ENCODE results near the gene LPP.

DNA sequence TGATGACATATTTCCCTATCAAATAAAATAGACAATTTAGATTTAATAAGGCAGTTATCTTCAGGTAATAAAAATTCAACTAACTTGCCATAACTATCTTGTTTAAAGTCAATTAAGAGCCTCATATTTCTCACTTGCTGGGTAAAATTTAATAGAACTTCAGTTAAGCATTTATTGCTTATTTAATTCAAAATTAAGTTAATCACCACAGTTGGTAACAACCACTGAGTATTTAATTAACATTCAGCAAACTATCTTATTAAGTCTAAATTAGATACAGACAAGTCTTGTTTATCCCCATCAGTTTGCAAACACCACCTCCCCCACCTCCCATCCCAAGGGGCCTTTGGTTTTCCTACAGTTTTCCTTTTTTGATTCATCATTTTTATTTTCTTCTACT is 14.7 kb downstream of the LPP start:
- TF ChIP-seq, protein P1, sequence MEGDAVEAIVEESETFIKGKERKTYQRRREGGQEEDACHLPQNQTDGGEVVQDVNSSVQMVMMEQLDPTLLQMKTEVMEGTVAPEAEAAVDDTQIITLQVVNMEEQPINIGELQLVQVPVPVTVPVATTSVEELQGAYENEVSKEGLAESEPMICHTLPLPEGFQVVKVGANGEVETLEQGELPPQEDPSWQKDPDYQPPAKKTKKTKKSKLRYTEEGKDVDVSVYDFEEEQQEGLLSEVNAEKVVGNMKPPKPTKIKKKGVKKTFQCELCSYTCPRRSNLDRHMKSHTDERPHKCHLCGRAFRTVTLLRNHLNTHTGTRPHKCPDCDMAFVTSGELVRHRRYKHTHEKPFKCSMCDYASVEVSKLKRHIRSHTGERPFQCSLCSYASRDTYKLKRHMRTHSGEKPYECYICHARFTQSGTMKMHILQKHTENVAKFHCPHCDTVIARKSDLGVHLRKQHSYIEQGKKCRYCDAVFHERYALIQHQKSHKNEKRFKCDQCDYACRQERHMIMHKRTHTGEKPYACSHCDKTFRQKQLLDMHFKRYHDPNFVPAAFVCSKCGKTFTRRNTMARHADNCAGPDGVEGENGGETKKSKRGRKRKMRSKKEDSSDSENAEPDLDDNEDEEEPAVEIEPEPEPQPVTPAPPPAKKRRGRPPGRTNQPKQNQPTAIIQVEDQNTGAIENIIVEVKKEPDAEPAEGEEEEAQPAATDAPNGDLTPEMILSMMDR (IDR thresholded peaks at IDR 0.05) = no peak
- TF ChIP-seq EZH2 (IDR thresholded peaks at IDR 0.05; ENCODE audit: borderline replicate concordance, insufficient read depth, low read depth, low read length, poor library complexity, severe bottlenecking) = no peak
